Vagina (tissue), 2 donors: ENCODE results near the gene CYP2D6.

ENCODE experiments used
- POLR2A ChIP-seq, 2 donors: fragments of 450-650 bp; IDR thresholded peaks; one replicate each; pipeline ENCODE4 v1.6.1; 2017; ENCODE audit warnings: antibody characterized with exemption in 2 of 2, mild to moderate bottlenecking in 2 of 2, moderate library complexity in 2 of 2
- POLR2AphosphoS5 ChIP-seq, 2 donors: sonication (generic); formaldehyde crosslinking; IDR thresholded peaks; one replicate each; pipeline ENCODE4 v1.9.0; 2017; ENCODE audit warnings: antibody characterized with exemption in 2 of 2, mild to moderate bottlenecking in 2 of 2, low read depth in 1 of 2; ENCODE audit not compliant: insufficient read depth in 1 of 2
- TF ChIP-seq, protein P1 (sequence below), 3 experiments: fragments of 450-650 bp in 2 of 3; fragments of 200-600 bp in 1 of 3; sonication (generic) in 1 of 3; IDR thresholded peaks; one replicate each; pipeline ENCODE4 v1.5.1; 2017 to 2019; ENCODE audit warnings: antibody characterized with exemption in 3 of 3, mild to moderate bottlenecking in 2 of 3, moderate library complexity in 2 of 3

- TF ChIP-seq, protein P1, sequence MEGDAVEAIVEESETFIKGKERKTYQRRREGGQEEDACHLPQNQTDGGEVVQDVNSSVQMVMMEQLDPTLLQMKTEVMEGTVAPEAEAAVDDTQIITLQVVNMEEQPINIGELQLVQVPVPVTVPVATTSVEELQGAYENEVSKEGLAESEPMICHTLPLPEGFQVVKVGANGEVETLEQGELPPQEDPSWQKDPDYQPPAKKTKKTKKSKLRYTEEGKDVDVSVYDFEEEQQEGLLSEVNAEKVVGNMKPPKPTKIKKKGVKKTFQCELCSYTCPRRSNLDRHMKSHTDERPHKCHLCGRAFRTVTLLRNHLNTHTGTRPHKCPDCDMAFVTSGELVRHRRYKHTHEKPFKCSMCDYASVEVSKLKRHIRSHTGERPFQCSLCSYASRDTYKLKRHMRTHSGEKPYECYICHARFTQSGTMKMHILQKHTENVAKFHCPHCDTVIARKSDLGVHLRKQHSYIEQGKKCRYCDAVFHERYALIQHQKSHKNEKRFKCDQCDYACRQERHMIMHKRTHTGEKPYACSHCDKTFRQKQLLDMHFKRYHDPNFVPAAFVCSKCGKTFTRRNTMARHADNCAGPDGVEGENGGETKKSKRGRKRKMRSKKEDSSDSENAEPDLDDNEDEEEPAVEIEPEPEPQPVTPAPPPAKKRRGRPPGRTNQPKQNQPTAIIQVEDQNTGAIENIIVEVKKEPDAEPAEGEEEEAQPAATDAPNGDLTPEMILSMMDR (IDR thresholded peaks at IDR 0.05) = no peak
- TF ChIP-seq POLR2A (IDR thresholded peaks at IDR 0.05) = no peak
- no peak for TF ChIP-seq POLR2AphosphoS5 (IDR thresholded peaks at IDR 0.05; ENCODE audit: insufficient read depth in 1 of 2, low read depth in 1 of 2)
Observed at GRCh38 chr22:42174062-42174461, 43.5 kb upstream of the CYP2D6 start.
